8988T (cell line): ENCODE measurements around the gene PTGES.

Source experiments
- DNase-seq: peaks from one replicate; pipeline ENCODE4 v3.0.0; 2011

The PTGES gene

GRCh38 chr9:129740666-129741464 is 12.0 kb downstream of the PTGES start:
- DNase-seq, result no peak

- DNase-seq, result no peak
These were observed 12.7 kb downstream of the PTGES start for GRCh38 chr9:129740174-129740573.

- no peak for DNase-seq
These were observed 13.4 kb downstream of the PTGES start for GRCh38 chr9:129739432-129739831.

GRCh38 chr9:129737479-129738274 is 15.2 kb downstream of the PTGES start:
- peak; percentile 73 for DNase-seq

- no peak for DNase-seq
These were observed 16.5 kb downstream of the PTGES start for GRCh38 chr9:129736334-129736733.

- DNase-seq, result no peak
These were observed 17.3 kb downstream of the PTGES start for GRCh38 chr9:129735546-129735945.

GRCh38 chr9:129733632-129733953 is 19.2 kb downstream of the PTGES start:
- DNase-seq, result no peak

- no peak for DNase-seq
These were observed 19.8 kb downstream of the PTGES start for GRCh38 chr9:129732946-129733631.

GRCh38 chr9:129732100-129732499 is 20.7 kb downstream of the PTGES start:
- DNase-seq, result no peak

GRCh38 chr9:129731477-129732085 is 21.3 kb downstream of the PTGES start:
- no peak for DNase-seq

- DNase-seq, result no peak
These were observed 24.1 kb downstream of the PTGES start for GRCh38 chr9:129728744-129729143.

GRCh38 chr9:129726322-129727160 is 26.3 kb downstream of the PTGES start:
- peak; percentile 96 for DNase-seq

GRCh38 chr9:129725795-129726251 is 27.0 kb downstream of the PTGES start:
- no peak for DNase-seq

GRCh38 chr9:129724456-129725190 is 28.2 kb downstream of the PTGES start:
- DNase-seq, result no peak

GRCh38 chr9:129722913-129723312 is 29.9 kb downstream of the PTGES start:
- DNase-seq, result no peak

- no peak for DNase-seq
These were observed 31.8 kb downstream of the PTGES start for GRCh38 chr9:129720865-129721545.

GRCh38 chr9:129720181-129720864 is 32.5 kb downstream of the PTGES start:
- DNase-seq, result peak; percentile 71

GRCh38 chr9:129719135-129719534 is 33.7 kb downstream of the PTGES start:
- no peak for DNase-seq

GRCh38 chr9:129718647-129719046 is 34.2 kb downstream of the PTGES start:
- no peak for DNase-seq

GRCh38 chr9:129717991-129718390 is 34.9 kb downstream of the PTGES start:
- DNase-seq, result no peak
